Bone marrow (tissue), 2 donors: Measurements from ENCODE around the gene SLC9A3.
A peak's percentile ranks its signal among the peaks of the same experiment; 100 is the strongest.

ENCODE experiments used
- DNase-seq, 2 donors: peaks; one replicate each; lab custom pipeline; 2025; lab: John Stamatoyannopoulos, UW

The SLC9A3 gene

GRCh38 chr5:442335-443238, 81.7 kb downstream of the SLC9A3 start, which contains the start of gene EXOC3:
Gene EXOC3 (plus strand): TSS chr5:443176. CDS start chr5:446206, 3,030 bp downstream.
- DNase-seq = peak in 1 of 2 donors; percentile 43

DNA sequence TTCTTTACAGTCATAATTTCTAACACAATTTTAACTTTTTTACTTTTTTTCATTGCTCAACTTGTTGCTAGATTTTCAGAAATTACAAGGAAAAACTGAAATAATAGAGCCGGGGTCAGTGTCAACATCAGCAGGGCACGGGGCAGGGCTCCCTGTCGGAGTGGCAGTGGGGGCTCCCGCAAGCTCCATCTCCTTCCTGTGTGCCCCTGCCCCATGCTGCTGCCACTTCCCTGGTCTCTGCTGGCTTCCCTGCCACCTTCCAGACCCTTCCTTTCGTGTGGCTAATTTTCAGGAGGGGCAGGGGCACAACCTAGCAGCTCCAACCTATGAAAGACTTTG, 82.3 kb downstream of the SLC9A3 start:
- DNase-seq = no peak

DNA sequence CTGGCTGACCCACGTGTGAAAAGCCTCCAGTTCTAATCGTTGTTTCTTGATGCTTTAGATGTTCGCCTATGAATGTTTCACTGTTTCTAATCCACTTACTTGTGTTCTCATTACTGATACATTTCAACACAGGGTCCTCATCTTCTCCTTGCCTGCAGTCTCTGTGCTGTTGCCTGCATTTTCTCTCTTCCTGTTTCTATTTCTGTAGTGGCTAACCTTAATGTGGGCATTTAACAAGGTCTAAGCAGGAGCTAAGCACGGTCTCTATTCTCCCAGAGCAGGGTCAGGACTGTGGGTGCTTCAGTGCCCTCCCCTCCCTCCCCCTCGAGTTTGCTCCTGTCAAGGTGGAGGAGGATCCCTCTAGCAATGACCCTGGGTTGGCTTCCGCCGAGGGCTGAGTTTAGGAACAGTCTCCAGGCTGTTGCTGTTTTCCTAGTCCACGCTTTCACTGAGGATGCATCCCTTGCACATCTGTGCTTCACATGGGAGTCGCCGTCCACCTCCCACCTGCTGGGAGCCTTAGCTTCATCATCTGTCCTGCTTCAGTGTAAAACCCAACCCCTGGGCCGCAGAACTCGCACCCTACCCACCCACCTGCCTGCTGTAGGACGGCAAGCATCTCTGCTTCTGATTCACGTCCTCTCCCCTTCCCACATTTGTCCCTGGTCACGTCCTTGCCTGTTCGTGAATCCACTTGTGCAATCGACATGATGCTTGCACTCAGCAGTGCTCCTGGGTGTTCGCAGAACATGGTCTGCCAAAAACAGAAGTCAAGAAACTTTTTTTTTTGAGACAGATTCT, 83.6 kb downstream of the SLC9A3 start:
- no peak for DNase-seq

DNA sequence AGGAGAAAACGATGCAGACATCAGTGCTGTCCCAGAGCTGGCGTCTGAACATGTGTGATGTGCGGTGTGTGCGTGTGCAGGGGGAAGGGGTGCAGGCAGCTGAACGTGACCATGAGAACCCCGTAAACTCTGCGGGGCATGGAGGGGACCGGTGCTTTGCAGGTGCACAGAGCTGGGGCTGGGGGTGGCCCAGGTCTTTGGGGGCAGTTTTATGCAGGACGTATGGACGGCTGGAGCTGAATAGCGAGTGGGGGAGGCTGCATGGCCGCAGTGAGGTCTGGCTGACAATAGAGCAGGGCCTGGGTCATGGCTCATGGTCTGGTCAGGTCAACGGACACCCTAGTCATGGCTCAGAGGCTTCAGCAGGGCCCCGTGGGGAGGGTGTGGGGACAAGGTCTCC, 84.6 kb downstream of the SLC9A3 start:
- no peak for DNase-seq

- DNase-seq = no peak
Measured at GRCh38 chr5:439181-439580, 85.1 kb downstream of the SLC9A3 start.

GRCh38 chr5:438481-438981, 85.7 kb downstream of the SLC9A3 start:
- DNase-seq = no peak

DNA sequence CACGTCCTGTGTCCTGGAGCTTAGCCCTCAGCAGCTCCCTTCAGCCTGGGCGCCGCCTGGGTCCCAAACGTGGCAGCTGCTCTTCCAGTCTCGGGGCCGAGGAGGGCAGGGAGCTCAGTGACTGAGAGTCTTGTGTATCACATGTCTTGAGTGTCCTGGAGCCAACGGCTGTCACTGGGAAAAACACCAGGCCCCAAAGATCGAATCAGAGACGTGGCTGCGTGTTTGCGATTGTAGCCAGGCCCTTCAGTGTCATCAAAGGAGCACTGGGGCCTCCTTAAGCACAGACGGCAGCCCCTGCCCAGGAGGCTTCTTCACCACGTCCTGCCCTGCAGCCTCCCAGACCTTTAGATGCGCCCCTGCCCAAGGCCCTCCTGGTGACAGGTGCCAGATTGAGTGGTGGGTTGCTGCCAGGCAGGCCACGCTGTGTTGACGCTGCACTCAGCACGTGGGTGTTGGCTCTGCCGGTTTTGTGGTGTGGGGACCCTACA, 86.9 kb downstream of the SLC9A3 start:
- no peak for DNase-seq

DNA sequence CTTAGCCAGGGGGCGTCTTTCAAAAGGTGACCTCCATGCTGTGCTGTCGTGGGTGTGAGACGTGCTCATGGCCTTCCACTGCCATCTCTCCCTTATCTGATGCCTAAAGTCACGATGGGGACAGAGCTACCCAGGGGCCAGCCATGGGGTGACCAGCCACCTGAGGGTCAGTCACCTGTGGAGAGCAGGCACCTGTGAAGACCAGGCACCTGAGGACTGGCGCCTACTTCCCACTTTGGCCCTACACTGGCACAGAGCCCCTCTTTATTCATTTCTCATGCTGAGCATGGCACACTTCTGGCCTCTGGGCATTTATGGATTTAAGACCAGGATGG, 87.6 kb downstream of the SLC9A3 start:
- DNase-seq = no peak

- no peak for DNase-seq
Measured at GRCh38 chr5:435961-436640, 88.1 kb downstream of the SLC9A3 start.

DNA sequence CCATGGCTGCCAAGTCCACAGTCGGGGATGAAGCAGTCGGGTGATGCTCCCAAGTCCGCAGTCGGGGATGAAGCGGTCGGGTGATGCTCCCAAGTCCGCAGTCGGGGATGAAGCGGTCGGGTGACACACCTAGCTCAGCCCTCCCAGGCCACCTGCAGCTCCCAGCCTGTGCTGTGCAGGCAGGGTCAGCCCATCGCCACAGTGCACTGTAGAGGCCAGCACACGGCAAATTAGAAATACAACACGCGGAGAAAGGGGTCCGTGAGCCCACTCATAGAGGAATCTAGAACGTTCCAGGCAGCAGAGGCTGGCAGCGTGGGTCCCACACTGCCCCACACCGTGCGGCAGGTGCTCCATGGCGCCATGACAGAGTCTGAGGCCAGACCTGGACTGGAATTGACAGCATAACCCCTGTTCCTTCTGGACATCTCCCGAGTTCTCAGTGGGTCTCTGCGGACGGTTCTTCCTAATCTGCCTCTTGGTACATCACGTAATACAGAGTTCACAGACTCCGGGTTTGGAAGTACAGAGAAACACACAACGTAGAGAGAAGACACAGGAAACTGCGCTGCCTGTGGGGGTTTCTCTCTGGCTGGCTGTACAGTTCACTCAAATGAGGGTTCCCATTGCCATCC, 89.0 kb downstream of the SLC9A3 start:
- DNase-seq = no peak

DNA sequence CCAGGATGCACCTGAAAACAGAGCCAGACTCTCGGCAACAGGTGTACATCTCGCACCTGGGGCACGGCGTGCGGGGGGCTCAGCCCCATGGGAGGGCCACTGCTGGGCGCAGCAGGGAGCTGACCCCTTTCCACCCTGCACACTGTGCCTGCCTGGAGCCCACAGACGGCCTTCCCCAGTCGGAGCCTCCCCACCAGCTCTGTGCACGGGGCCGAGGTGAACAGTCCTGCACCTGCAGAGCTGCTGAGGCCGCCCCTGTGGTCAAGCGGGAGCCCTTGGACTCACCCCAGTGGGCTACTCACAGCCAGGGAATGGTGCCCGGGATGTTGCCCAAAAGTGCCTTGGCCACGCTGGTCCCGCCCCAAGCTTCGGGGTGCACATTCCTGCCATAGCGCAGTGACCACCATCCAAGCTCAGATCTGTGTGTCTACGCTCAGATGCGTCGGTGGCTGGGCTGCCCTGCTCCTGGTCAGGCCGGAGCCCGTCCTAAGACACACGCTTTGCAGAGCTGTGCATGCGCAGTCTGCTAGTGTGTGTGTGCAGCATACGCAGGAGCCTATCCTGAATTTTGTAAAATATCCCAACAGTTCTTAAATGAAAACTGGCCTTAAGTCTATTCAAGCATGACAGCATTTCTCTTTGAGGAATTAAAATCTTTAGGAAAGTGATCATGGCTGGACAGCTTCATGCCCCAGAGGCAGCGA, 89.7 kb downstream of the SLC9A3 start:
- DNase-seq = no peak

- DNase-seq = no peak
Measured at GRCh38 chr5:433836-434235, 90.4 kb downstream of the SLC9A3 start.

DNA sequence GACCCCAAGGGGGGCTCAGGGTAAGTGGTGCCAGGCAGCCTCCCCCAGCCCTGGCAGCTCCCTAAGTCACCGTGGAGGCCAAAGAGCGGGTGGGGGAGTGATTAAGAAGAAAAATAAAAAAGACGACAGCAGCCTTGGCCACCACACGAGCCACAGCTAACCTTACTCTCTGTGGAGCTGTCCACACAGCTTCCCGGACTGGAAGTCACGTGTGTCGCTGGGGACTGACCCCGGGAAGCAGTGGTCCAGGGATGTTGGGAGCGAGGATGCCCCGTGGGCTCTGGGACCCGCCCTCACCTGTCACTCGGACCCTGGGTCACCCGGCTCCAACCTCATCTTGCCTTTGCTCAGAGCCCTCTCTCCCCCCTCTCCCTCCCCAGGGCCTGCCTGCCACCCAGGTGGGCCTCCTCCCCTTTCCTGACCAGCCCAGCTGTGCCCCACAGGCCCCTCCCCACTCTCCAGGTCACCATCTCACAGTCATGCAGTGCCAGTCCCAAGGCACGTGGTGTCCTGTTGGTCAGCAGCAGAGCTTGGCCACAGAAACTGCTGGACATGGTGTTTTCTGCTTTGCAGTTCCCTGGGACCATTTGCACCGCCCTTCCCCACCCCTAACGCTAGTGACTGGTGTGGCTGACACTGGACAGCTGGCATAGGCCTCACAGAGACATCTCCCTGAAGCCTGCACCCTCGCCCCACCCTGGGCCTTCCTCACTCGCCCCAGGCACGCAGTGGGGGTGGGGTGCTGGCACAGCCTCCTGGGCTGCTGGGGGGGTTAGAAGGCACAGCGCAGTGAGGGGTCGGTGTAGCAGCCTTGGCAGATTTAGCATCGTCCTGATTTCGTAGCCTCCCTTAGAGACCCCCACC, 91.1 kb downstream of the SLC9A3 start:
- DNase-seq = no peak

DNA sequence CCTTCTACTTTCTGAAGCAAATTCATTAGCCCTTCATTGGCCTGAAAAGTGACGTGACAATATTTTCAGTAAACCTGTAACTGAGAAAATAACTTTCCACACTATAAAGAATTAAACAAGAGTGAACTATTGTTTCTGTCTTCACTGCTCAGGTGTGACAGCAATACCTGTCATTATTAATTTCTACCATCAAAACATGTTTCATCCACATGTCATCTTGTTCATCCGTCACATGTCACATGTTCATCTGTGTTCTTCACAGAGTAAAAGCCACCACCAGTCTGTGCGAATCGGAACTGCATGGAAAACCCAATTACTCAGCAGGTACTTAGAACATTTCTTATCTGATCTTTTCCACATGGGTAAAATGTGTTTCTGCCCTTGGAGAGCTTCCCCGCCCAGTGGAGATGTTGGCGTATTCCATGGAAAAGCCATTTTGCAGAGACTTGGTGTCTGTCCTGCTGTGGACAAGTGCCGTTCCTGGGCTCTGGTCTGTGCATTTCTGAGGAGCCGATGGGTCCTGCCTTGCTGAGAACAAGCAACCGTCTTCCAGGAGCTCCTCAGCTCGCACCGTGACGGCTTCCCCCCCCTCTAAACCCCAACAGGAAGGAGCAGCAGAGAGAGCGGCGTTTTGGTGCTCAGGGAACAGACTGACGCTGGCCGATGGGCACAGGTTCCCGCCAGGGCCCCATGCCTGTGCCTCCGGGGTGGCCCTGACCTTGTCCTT, 91.9 kb downstream of the SLC9A3 start:
- no peak for DNase-seq

DNA sequence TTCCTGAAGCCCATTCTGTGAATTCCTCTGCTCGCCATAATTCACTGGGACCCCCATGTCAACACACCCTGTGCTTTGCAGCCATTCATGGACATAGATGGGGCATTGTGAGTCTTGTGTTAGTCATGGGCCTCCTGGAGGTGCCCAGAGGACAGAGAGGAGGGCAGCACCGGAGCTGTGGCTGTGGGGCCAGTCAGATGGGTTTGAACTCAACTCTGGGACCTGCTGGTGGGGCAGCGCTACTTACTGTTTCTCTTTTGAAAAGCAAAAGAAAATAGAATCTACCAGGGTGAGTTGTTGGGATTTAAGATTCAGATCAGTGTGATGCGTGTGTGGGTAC, 92.6 kb downstream of the SLC9A3 start:
- no peak for DNase-seq

- DNase-seq = peak in 1 of 2 donors; percentile 10
Measured at GRCh38 chr5:431001-431710, 93.1 kb downstream of the SLC9A3 start.

DNA sequence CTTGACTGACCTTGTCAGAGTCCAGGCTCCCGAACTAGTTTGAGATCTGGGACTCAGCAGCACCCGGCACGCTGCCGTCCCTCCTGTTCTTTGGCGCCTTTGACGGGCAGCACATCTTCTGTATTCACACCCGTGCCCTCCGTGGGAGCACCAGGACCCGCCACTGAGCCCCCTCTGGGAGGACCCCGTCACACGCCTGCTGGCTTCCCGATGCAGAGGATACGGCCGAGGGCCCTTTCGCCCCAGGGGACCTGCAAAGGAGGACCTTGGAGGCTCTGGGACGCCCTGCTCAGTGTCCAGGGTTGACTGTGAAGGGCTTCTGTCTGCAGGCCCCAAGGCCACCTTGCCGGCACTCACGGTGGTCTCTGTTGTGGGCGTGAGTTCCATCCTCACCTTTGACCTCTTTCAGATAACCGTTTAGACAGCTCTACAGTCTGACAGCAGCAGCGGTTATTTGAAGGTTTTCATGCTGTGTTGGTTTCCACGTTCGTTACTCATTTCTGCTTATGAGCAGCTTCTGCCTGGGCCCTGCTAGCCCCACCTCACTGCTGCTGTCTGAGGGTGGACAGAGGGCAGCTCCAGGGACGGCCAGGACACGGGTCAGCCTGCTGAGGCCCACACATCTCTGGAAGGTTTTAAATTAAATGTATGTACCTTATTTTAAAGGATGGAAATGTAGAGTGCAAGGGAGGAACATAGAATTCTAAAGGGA, 93.9 kb downstream of the SLC9A3 start:
- DNase-seq = no peak

GRCh38 chr5:429453-430188, 94.6 kb downstream of the SLC9A3 start:
- DNase-seq = no peak
